GM12878 (cell line): ENCODE measurements around the gene MRGPRG. TPM values are rescaled to one million over a fixed set of nuclear protein-coding genes. Genes with fewer than 3 reads are reported as not detected.

Experiments used
- ATAC-seq: fragments of 200-7000 bp; cut with Tn5 transposase; 3 replicates; pipeline ENCODE4 v1.9.1; 2020; ENCODE audit warnings: mild to moderate bottlenecking, moderate library complexity
- BruUV-seq: library from RNA; stranded (reverse); fragments of 400-500 nt; replicated peaks from 2 replicates; lab custom pipeline; 2021; lab: Mats Ljungman, UMichigan
- CTCF ChIA-PET: fragments of 300-600 bp; sonication (Branson Sonifier 250); formaldehyde crosslinking; extraction: SDS; loops from one replicate; lab custom pipeline; 2021; ENCODE audit warnings: inconsistent platforms; lab: Yijun Ruan, JAX
- POLR2A ChIA-PET: fragments of 350-600 bp; formaldehyde crosslinking; extraction: SDS; loops from one replicate; lab custom pipeline; 2021; ENCODE audit warnings: inconsistent platforms; lab: Charles Lee
- RAD21 ChIA-PET: fragments of 300-600 bp; sonication (Branson Sonifier 250); formaldehyde crosslinking; loops from one replicate; lab custom pipeline; 2023; ENCODE audit warnings: antibody characterized with exemption; ENCODE audit not compliant: unreplicated experiment; lab: Charles Lee
- SMC1A ChIA-PET: fragments of 300-600 bp; sonication (Branson Sonifier 250); formaldehyde crosslinking; loops from one replicate; lab custom pipeline; 2023; ENCODE audit not compliant: unreplicated experiment, uncharacterized antibody; lab: Charles Lee
- DNase-seq: peaks from one replicate; pipeline ENCODE4 v3.0.0-alpha.2; 2011; ENCODE audit warnings: low read depth, low spot score
- FAIRE-seq: peaks from 3 replicates; lab custom pipeline; 2011; peaks lifted over from hg19 to GRCh38; lab: Jason Lieb, UNC
- H2AFZ ChIP-seq: 2 replicates; pipeline ENCODE4 v1.6.0; 2011; ENCODE audit warnings: low read depth, low read length, control low read depth; ENCODE audit not compliant: control insufficient read depth
- H3K27ac ChIP-seq: 2 replicates; pipeline ENCODE4 v1.5.1; 2011; ENCODE audit warnings: control low read depth; ENCODE audit not compliant: control insufficient read depth, insufficient read depth
- H3K27me3 ChIP-seq, 2 experiments: replicated peaks in 1 of 2; 2 replicates each; pipeline versions ENCODE4 v1.6.0 to v1.6.1; 2011; ENCODE audit warnings: low read length in 1 of 2; ENCODE audit not compliant: control insufficient read depth in 2 of 2, insufficient read depth in 2 of 2
- H3K36me3 ChIP-seq, 2 experiments: 2 replicates each; pipeline ENCODE4 v1.5.1; 2011; ENCODE audit warnings: low read length in 1 of 2; ENCODE audit not compliant: control insufficient read depth in 2 of 2, insufficient read depth in 2 of 2
- H3K4me1 ChIP-seq: 2 replicates; pipeline ENCODE4 v1.6.1; 2011; ENCODE audit warnings: mild to moderate bottlenecking, low read length, moderate library complexity, mixed read lengths; ENCODE audit not compliant: control insufficient read depth, insufficient read depth
- H3K4me2 ChIP-seq: 2 replicates; pipeline ENCODE4 v1.6.0; 2011; ENCODE audit warnings: control low read depth; ENCODE audit not compliant: control insufficient read depth, insufficient read depth
- H3K4me3 ChIP-seq: fragments of 200-600 bp; sonication (generic); 2 replicates; pipeline ENCODE4 v1.5.1; 2016
- H3K79me2 ChIP-seq: 2 replicates; pipeline ENCODE4 v1.6.0; 2011; ENCODE audit warnings: low read length; ENCODE audit not compliant: control insufficient read depth, insufficient read depth
- H3K9ac ChIP-seq: 2 replicates; pipeline ENCODE4 v1.8.0; 2011; ENCODE audit warnings: low read length, control low read depth, mixed read lengths; ENCODE audit not compliant: control insufficient read depth, insufficient read depth
- H3K9me3 ChIP-seq: replicated peaks from 3 replicates; pipeline ENCODE4 v1.5.1; 2011; ENCODE audit warnings: mild to moderate bottlenecking, low read length; ENCODE audit not compliant: control insufficient read depth, insufficient read depth
- H4K20me1 ChIP-seq: 2 replicates; pipeline ENCODE4 v1.6.0; 2011; ENCODE audit not compliant: control insufficient read depth, insufficient read depth
- FOS ChIP-seq: IDR thresholded peaks from 3 replicates; pipeline ENCODE4 v1.6.1; 2011; ENCODE audit warnings: borderline replicate concordance; ENCODE audit not compliant: insufficient read length; ENCODE audit errors: extremely low read depth
- GATAD2B ChIP-seq: fragments of 450-650 bp; conservative IDR thresholded peaks from 2 replicates; pipeline ENCODE4 v1.6.1; 2017; ENCODE audit warnings: low read depth, mild to moderate bottlenecking, moderate library complexity
- NRF1 ChIP-seq: conservative IDR thresholded peaks from 2 replicates; pipeline ENCODE4 v1.6.1; 2011; ENCODE audit warnings: mild to moderate bottlenecking, low read depth, low read length, improper control_type of control experiment
- RAD51 ChIP-seq: fragments of 450-650 bp; IDR thresholded peaks from 2 replicates; pipeline ENCODE4 v1.6.1; 2016; ENCODE audit warnings: moderate library complexity, mild to moderate bottlenecking, inconsistent platforms
- SIX5 ChIP-seq: IDR thresholded peaks from 2 replicates; pipeline ENCODE4 v1.6.1; 2011; ENCODE audit warnings: mild to moderate bottlenecking, low read depth, low read length, moderate library complexity; ENCODE audit not compliant: severe bottlenecking
- SP1 ChIP-seq: IDR thresholded peaks from one replicate; pipeline ENCODE4 v1.6.1; 2011; ENCODE audit warnings: low read depth, low read length
- SREBF1 ChIP-seq: IDR thresholded peaks from 2 replicates; pipeline ENCODE4 v1.6.1; 2012; ENCODE audit warnings: mild to moderate bottlenecking, low read length
- TCF7 ChIP-seq: IDR thresholded peaks from 2 replicates; pipeline ENCODE4 v1.6.1; 2014; ENCODE audit warnings: antibody characterized with exemption, borderline replicate concordance
- ZBED1 ChIP-seq: IDR thresholded peaks from 2 replicates; pipeline ENCODE4 v1.6.1; 2016; ENCODE audit warnings: borderline replicate concordance
- WGBS: methylation state at CpG from one replicate; pipeline ENCODE4 v1.1.6; 2016; ENCODE audit warnings: low lambda C conversion rate; ENCODE audit not compliant: insufficient replicate concordance, insufficient coverage; ENCODE audit errors: missing lambda C conversion rate; 5-methylcytosine and 5-hydroxymethylcytosine counted together
- in situ Hi-C: fragments of 300-500 bp; cut with MboI; formaldehyde crosslinking; loops from 9 replicates; pipeline ENCODE4 v1.14.3; 2018; ENCODE audit warnings: mixed read lengths
- intact Hi-C: fragments of 100-400 bp; cut with micrococcal nuclease; formaldehyde crosslinking; loops from one replicate; pipeline ENCODE4 v1.14.2; 2022; ENCODE audit not compliant: unreplicated experiment
- polyA plus RNA-seq, 11 experiments: library from polyadenylated mRNA; depleted of rRNA in 4 of 11; unstranded in 6 of 11; stranded (reverse) in 5 of 11; fragments of >200 nt; fragmentation: Nextera tagmentation in 4 of 11; fragmentation: Illumina TruSeq in 1 of 11; extraction: Ambion mirVana in 4 of 11; extraction: Trizol in 1 of 11; gene quantifications; 1 replicate in 1 of 11; 2 replicates in 10 of 11; pipeline versions ENCODE4 v1.2.1 to v1.2.3, GENCODE V29; 2011 to 2016; ENCODE audit warnings: inconsistent platforms in 2 of 11, missing spikeins in 2 of 11, low read depth in 1 of 11
- total RNA-seq, 4 experiments: library from RNA; depleted of rRNA in 3 of 4; stranded (reverse); fragments of >200 nt in 3 of 4; fragmentation: Illumina TruSeq in 1 of 4; extraction: Trizol in 1 of 4; gene quantifications; 2 replicates each; pipeline versions ENCODE4 v1.2.1 to v1.2.3, GENCODE V29; 2013 to 2021
- TF ChIP-seq, protein P1 (sequence below): fragments of 450-650 bp; formaldehyde crosslinking; IDR thresholded peaks from 2 replicates; pipeline ENCODE4 v1.4.0; 2022; ENCODE audit warnings: mild to moderate bottlenecking, moderate library complexity
- TF ChIP-seq, protein P2 (sequence below): IDR thresholded peaks from 2 replicates; pipeline ENCODE4 v1.6.1; 2012; ENCODE audit warnings: low read depth, low read length, improper control_type of control experiment
- TF ChIP-seq, protein P3 (sequence below): fragments of 450-650 bp; IDR thresholded peaks from 2 replicates; pipeline ENCODE4 v1.6.1; 2018; ENCODE audit warnings: mild to moderate bottlenecking, low read depth, moderate library complexity; ENCODE audit not compliant: partially characterized antibody

MRGPRG gene
- total and polyA plus RNA-seq, 10 of the 15 experiments (the other 5 are each of a cell fraction or from before 2014, with no cell fraction given): not detected

GRCh38 chr11:3217818-3218482 is 663 bp downstream of the MRGPRG start:
- no peak overlapping the region for H3K27ac ChIP-seq
- no peaks in the 10 kb centered on the region for H4K20me1 ChIP-seq
- 80% methylated on average over 46 of the region's 49 CpGs for WGBS
- DNase-seq: no peak
- in situ Hi-C loops (no loop called here), intact Hi-C loops (no loop called here)
- no peaks in the 10 kb centered on the region for H3K36me3 ChIP-seq
- RAD21 ChIA-PET: interaction anchor here (1.1 kb wide), 1 partner anchor 51 kb away, joined by 3 read pairs; no protein-coding TSS in a partner anchor
- POLR2A ChIA-PET: no interaction called here
- H3K4me2 ChIP-seq: no peak overlapping the region
- H3K9ac ChIP-seq: no peak overlapping the region
- no peaks in the 10 kb centered on the region for H3K9me3 ChIP-seq
- CTCF ChIA-PET: no interaction called here
- peaks cover 0 to 2% of the 10 kb centered on the region in 2 experiments; a peak in 3 of 4 replicates for H3K27me3 ChIP-seq
- H3K79me2 ChIP-seq: no peaks in the 10 kb centered on the region
- BruUV-seq: no TSS peak
- FAIRE-seq: no peak
- SMC1A ChIA-PET: no interaction called here
- no peaks in the 10 kb centered on the region for H3K4me1 ChIP-seq
- no peak overlapping the region for H2AFZ ChIP-seq
- no peak overlapping the region for H3K4me3 ChIP-seq
- no peak for ATAC-seq
- TF ChIP-seq, protein P1, sequence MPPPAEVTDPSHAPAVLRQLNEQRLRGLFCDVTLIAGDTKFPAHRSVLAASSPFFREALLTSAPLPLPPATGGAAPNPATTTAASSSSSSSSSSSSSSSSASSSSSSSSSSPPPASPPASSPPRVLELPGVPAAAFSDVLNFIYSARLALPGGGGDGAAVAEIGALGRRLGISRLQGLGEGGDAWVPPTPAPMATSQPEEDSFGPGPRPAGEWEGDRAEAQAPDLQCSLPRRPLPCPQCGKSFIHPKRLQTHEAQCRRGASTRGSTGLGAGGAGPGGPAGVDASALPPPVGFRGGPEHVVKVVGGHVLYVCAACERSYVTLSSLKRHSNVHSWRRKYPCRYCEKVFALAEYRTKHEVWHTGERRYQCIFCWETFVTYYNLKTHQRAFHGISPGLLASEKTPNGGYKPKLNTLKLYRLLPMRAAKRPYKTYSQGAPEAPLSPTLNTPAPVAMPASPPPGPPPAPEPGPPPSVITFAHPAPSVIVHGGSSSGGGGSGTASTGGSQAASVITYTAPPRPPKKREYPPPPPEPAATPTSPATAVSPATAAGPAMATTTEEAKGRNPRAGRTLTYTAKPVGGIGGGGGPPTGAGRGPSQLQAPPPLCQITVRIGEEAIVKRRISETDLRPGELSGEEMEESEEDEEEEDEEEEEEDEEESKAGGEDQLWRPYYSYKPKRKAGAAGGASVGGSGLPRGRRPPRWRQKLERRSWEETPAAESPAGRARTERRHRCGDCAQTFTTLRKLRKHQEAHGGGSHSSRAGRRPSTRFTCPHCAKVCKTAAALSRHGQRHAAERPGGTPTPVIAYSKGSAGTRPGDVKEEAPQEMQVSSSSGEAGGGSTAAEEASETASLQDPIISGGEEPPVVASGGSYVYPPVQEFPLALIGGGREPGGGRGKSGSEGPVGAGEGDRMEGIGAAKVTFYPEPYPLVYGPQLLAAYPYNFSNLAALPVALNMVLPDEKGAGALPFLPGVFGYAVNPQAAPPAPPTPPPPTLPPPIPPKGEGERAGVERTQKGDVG: no peak
- TF ChIP-seq NRF1: no peak
- TF ChIP-seq ZBED1: no peak
- TF ChIP-seq, protein P2, sequence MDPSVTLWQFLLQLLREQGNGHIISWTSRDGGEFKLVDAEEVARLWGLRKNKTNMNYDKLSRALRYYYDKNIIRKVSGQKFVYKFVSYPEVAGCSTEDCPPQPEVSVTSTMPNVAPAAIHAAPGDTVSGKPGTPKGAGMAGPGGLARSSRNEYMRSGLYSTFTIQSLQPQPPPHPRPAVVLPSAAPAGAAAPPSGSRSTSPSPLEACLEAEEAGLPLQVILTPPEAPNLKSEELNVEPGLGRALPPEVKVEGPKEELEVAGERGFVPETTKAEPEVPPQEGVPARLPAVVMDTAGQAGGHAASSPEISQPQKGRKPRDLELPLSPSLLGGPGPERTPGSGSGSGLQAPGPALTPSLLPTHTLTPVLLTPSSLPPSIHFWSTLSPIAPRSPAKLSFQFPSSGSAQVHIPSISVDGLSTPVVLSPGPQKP: no peak
- TF ChIP-seq RAD51: no peak
- no peak for TF ChIP-seq SREBF1
- no peak for TF ChIP-seq TCF7
- TF ChIP-seq SP1: no peak
- no peak for TF ChIP-seq SIX5
- TF ChIP-seq GATAD2B: no peak
- TF ChIP-seq, protein P3, sequence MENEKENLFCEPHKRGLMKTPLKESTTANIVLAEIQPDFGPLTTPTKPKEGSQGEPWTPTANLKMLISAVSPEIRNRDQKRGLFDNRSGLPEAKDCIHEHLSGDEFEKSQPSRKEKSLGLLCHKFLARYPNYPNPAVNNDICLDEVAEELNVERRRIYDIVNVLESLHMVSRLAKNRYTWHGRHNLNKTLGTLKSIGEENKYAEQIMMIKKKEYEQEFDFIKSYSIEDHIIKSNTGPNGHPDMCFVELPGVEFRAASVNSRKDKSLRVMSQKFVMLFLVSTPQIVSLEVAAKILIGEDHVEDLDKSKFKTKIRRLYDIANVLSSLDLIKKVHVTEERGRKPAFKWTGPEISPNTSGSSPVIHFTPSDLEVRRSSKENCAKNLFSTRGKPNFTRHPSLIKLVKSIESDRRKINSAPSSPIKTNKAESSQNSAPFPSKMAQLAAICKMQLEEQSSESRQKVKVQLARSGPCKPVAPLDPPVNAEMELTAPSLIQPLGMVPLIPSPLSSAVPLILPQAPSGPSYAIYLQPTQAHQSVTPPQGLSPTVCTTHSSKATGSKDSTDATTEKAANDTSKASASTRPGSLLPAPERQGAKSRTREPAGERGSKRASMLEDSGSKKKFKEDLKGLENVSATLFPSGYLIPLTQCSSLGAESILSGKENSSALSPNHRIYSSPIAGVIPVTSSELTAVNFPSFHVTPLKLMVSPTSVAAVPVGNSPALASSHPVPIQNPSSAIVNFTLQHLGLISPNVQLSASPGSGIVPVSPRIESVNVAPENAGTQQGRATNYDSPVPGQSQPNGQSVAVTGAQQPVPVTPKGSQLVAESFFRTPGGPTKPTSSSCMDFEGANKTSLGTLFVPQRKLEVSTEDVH: no peak
- TF ChIP-seq FOS: no peak
